Fibroblast of lung (primary cell): Measurements from ENCODE around the gene GH2.

ENCODE experiments used
- EZH2 ChIP-seq: IDR thresholded peaks from 2 replicates; pipeline ENCODE4 v1.5.1; 2012; ENCODE audit warnings: low read length, control low read depth, mild to moderate bottlenecking; ENCODE audit errors: missing control alignments
- TF ChIP-seq, protein P1 (sequence below), 2 donors: IDR thresholded peaks in 1 of 2; conservative IDR thresholded peaks in 1 of 2; 1 replicate in 1 of 2; 2 replicates in 1 of 2; pipeline ENCODE4 v1.5.1; 2011 to 2012; ENCODE audit warnings: low read length in 2 of 2, control low read depth in 1 of 2, inconsistent platforms in 1 of 2, low read depth in 1 of 2, mild to moderate bottlenecking in 1 of 2

DNA sequence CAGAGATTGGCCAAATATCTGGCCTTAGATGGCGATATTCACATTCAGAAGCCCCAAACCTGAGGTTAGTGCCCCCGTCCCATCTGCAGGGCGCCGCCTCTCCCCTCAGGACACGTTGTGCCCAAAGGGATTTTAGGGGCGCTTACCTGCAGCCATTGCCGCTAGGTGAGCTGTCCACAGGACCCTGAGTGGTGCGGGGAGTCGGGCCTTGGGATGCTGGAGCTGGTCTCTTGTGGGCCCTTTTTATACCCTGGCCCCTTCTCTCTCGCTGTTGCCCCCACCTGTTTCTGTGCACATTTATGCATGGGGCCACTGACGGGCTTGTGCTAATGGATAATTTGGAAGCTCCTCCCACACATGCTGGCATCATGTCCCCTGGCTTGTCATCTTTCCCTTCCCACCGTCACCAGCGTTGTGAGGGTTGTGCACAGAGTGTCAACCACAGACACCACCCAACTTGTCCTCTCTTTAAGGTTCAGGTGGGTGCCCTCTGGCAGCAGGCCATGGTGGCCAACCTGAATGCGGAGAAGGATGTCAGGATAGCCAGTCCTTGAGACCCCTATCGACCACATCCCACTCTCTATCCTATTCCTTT lies 29.4 kb upstream of the GH2 start, which contains the start of gene CSHL1:
- TF ChIP-seq, protein P1, sequence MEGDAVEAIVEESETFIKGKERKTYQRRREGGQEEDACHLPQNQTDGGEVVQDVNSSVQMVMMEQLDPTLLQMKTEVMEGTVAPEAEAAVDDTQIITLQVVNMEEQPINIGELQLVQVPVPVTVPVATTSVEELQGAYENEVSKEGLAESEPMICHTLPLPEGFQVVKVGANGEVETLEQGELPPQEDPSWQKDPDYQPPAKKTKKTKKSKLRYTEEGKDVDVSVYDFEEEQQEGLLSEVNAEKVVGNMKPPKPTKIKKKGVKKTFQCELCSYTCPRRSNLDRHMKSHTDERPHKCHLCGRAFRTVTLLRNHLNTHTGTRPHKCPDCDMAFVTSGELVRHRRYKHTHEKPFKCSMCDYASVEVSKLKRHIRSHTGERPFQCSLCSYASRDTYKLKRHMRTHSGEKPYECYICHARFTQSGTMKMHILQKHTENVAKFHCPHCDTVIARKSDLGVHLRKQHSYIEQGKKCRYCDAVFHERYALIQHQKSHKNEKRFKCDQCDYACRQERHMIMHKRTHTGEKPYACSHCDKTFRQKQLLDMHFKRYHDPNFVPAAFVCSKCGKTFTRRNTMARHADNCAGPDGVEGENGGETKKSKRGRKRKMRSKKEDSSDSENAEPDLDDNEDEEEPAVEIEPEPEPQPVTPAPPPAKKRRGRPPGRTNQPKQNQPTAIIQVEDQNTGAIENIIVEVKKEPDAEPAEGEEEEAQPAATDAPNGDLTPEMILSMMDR (conservative IDR thresholded peaks at IDR 0.05 in 1 of 2, IDR thresholded peaks at IDR 0.05 in 1 of 2; ENCODE audit: low read depth in 1 of 2, low read length in 2 of 2) = no peak
- TF ChIP-seq EZH2 = no peak
